Femur (tissue), 1 donor: ENCODE measurements around the gene SLC22A23.
"Not testable (repeated sequence)": the region's sequence is repeated elsewhere in the genome, so short reads cannot be mapped to it uniquely, and the experiment has no call there.

Source experiments
- DNase-seq: peaks from one replicate; pipeline ENCODE4 v3.0.0-alpha.2; 2017

SLC22A23 gene

GRCh38 chr6:3402310-3403237 is 54.3 kb downstream of the SLC22A23 start:
- no peak for DNase-seq

GRCh38 chr6:3400162-3400561 is 56.7 kb downstream of the SLC22A23 start:
- no peak for DNase-seq

GRCh38 chr6:3398755-3399696 is 57.8 kb downstream of the SLC22A23 start:
- no peak for DNase-seq

- DNase-seq = no peak
Observed at GRCh38 chr6:3398165-3398562, 58.7 kb downstream of the SLC22A23 start.

GRCh38 chr6:3397229-3398164 is 59.4 kb downstream of the SLC22A23 start:
- no peak for DNase-seq

GRCh38 chr6:3396503-3397180 is 60.2 kb downstream of the SLC22A23 start:
- no peak for DNase-seq

- no peak for DNase-seq
Observed at GRCh38 chr6:3394671-3395070, 62.2 kb downstream of the SLC22A23 start.

- no peak for DNase-seq
Observed at GRCh38 chr6:3393836-3394202, 63.0 kb downstream of the SLC22A23 start.

- DNase-seq = no peak
Observed at GRCh38 chr6:3392930-3393835, 63.7 kb downstream of the SLC22A23 start.

GRCh38 chr6:3391902-3392458 is 64.9 kb downstream of the SLC22A23 start:
- DNase-seq = no peak

- DNase-seq = peak; percentile 80
Observed at GRCh38 chr6:3390698-3391097, 66.2 kb downstream of the SLC22A23 start.

- DNase-seq = peak; percentile 72
Observed at GRCh38 chr6:3389390-3390167, 67.3 kb downstream of the SLC22A23 start.

GRCh38 chr6:3388786-3389185 is 68.1 kb downstream of the SLC22A23 start:
- no peak for DNase-seq

GRCh38 chr6:3386374-3386857 is 70.4 kb downstream of the SLC22A23 start:
- DNase-seq = no peak

GRCh38 chr6:3385660-3386151 is 71.1 kb downstream of the SLC22A23 start:
- peak; percentile 45 for DNase-seq

- DNase-seq = not testable (repeated sequence)
Observed at GRCh38 chr6:3385181-3385580, 71.7 kb downstream of the SLC22A23 start.

GRCh38 chr6:3384241-3385143 is 72.4 kb downstream of the SLC22A23 start:
- no peak for DNase-seq

- DNase-seq = no peak
Observed at GRCh38 chr6:3383525-3383924, 73.3 kb downstream of the SLC22A23 start.
